Naive thymus-derived CD4-positive, alpha-beta T cell (primary cell): ENCODE results near the gene ATG9B. TPM values are rescaled to one million over a fixed set of nuclear protein-coding genes. Genes with fewer than 3 reads are reported as not detected.
"Not testable (repeated sequence)": the region's sequence is repeated elsewhere in the genome, so short reads cannot be mapped to it uniquely, and the experiment has no call there.

ENCODE experiments used
- ATAC-seq: fragments of 150-1000 bp; cut with Tn5 transposase; 2 replicates; pipeline ENCODE4 v1.10.0; 2021; ENCODE audit warnings: mild to moderate bottlenecking, moderate library complexity
- CTCF ChIA-PET: fragments of 350-600 bp; sonication (Branson Sonifier 250); formaldehyde crosslinking; loops from one replicate; lab custom pipeline; 2021; ENCODE audit warnings: antibody characterized with exemption; lab: Charles Lee
- POLR2A ChIA-PET: fragments of 350-600 bp; sonication (Branson Sonifier 250); formaldehyde crosslinking; loops from one replicate; lab custom pipeline; 2021; ENCODE audit warnings: antibody characterized with exemption, inconsistent platforms; lab: Charles Lee
- DNase-seq, 9 donors: peaks; one replicate each; pipeline versions ENCODE4 v3.0.0 to v3.0.0-alpha.2; 2020 to 2022; ENCODE audit warnings: mixed read lengths in 1 of 9
- H3K27ac ChIP-seq: one replicate; pipeline ENCODE4 v1.7.0; 2013; ENCODE audit warnings: mild to moderate bottlenecking, low read depth, low read length, moderate library complexity
- H3K27me3 ChIP-seq, 2 donors: one replicate each; pipeline ENCODE4 v1.7.0; 2013; ENCODE audit warnings: low read length in 2 of 2, mild to moderate bottlenecking in 2 of 2, moderate library complexity in 2 of 2; ENCODE audit not compliant: control insufficient read depth in 2 of 2, insufficient read depth in 2 of 2
- H3K36me3 ChIP-seq, 3 experiments: 1 replicate in 2 of 3; 2 replicates in 1 of 3; pipeline ENCODE4 v1.7.0; 2013; ENCODE audit warnings: low read length in 3 of 3, mild to moderate bottlenecking in 3 of 3, moderate library complexity in 1 of 3; ENCODE audit not compliant: insufficient read depth in 3 of 3, control insufficient read depth in 2 of 3
- H3K4me1 ChIP-seq, 2 donors: one replicate each; pipeline ENCODE4 v1.7.0; 2013; ENCODE audit warnings: low read length in 2 of 2, mild to moderate bottlenecking in 2 of 2, moderate library complexity in 1 of 2; ENCODE audit not compliant: control insufficient read depth in 2 of 2, insufficient read depth in 2 of 2
- H3K4me3 ChIP-seq: 2 replicates; pipeline ENCODE4 v1.7.0; 2013; ENCODE audit warnings: mild to moderate bottlenecking, low read length
- H3K9me3 ChIP-seq, 3 experiments: 1 replicate in 2 of 3; 2 replicates in 1 of 3; pipeline ENCODE4 v1.7.0; 2013; ENCODE audit warnings: low read length in 3 of 3; ENCODE audit not compliant: control insufficient read depth in 2 of 3
- H3K27ac Mint-ChIP-seq, 9 donors: one replicate each; pipeline ENCODE4 v1.8.0; 2020 to 2022; ENCODE audit warnings: mixed read lengths in 9 of 9, mild to moderate bottlenecking in 8 of 9, moderate library complexity in 5 of 9, inconsistent platforms in 2 of 9
- H3K27me3 Mint-ChIP-seq, 5 donors: one replicate each; pipeline ENCODE4 v1.8.0; 2021 to 2022; ENCODE audit warnings: mixed read lengths in 5 of 5, mild to moderate bottlenecking in 1 of 5
- H3K36me3 Mint-ChIP-seq, 5 donors: one replicate each; pipeline ENCODE4 v1.8.0; 2020 to 2022; ENCODE audit warnings: mixed read lengths in 5 of 5, mild to moderate bottlenecking in 3 of 5, inconsistent platforms in 1 of 5
- H3K4me1 Mint-ChIP-seq, 7 donors: one replicate each; pipeline ENCODE4 v1.8.0; 2020 to 2022; ENCODE audit warnings: mixed read lengths in 7 of 7, mild to moderate bottlenecking in 3 of 7, inconsistent platforms in 1 of 7
- H3K4me3 Mint-ChIP-seq, 10 donors: one replicate each; pipeline ENCODE4 v1.8.0; 2020 to 2022; ENCODE audit warnings: mild to moderate bottlenecking in 10 of 10, mixed read lengths in 10 of 10, moderate library complexity in 6 of 10, inconsistent platforms in 2 of 10
- H3K9me3 Mint-ChIP-seq, 11 donors: one replicate each; pipeline ENCODE4 v1.8.0; 2020 to 2022; ENCODE audit warnings: mixed read lengths in 11 of 11, mild to moderate bottlenecking in 4 of 11, inconsistent platforms in 1 of 11, moderate library complexity in 1 of 11
- intact Hi-C, 2 donors: fragments of 100-400 bp; cut with micrococcal nuclease; formaldehyde crosslinking; loops; one replicate each; pipeline ENCODE4 v1.15.1; 2023
- polyA plus RNA-seq, 2 donors: library from polyadenylated mRNA; unstranded; fragments of 300-500 nt; fragmentation: Illumina TruSeq; gene quantifications; one replicate each; pipeline ENCODE4 v1.2.3, GENCODE V29; 2021
- total RNA-seq, 6 experiments: library from RNA in 5 of 6; stranded (reverse) in 5 of 6; gene quantifications; 1 replicate in 5 of 6; 2 replicates in 1 of 6; pipeline ENCODE4 v1.2.3 and lab custom pipeline; 2021 to 2026

ATG9B gene
- total and polyA plus RNA-seq, 7 experiments from 2014 or later = 11.3 to 49.4 (median 27.0) TPM

- ATAC-seq (peak; percentile 94), DNase-seq (peak; percentile 89 to 100 (median 99))
- Mint-ChIP-seq H3K4me3 (peak within 1 kb of the TSS; percentile 83 to 98 (median 92)), H3K9me3 (no peaks in the 10 kb centered on the region), H3K4me1 (peaks cover 20 to 40% (median 29%) of the 10 kb centered on the region in 7 donors), H3K36me3 (peaks cover 0 to 11% (median 0%) of the 10 kb centered on the region in 5 donors), H3K27me3 (peaks cover 0 to 6% (median 0%) of the 10 kb centered on the region in 5 donors), H3K27ac (peak within 1 kb of the TSS; percentile 95 to 100 (median 99))
- CTCF ChIA-PET = interaction anchor here (0.6 to 2.1 kb wide), 10 partner anchors 10 to 79 kb away, joined by 3 to 12 read pairs (median 3); no protein-coding TSS in a partner anchor
- H3K4me3 ChIP-seq = peak within 1 kb of the TSS; percentile 78
- peak within 1 kb of the TSS; percentile 94 for H3K27ac ChIP-seq
- H3K36me3 ChIP-seq = peaks cover 0 to 20% (median 0%) of the 10 kb centered on the region in 3 experiments
- H3K27me3 ChIP-seq = no peaks in the 10 kb centered on the region
- intact Hi-C loops = loop anchor here (1.0 to 10.0 kb wide), 14 partner anchors 10 to 1902 kb away; partner anchors contain the start of genes ABCF2 (in 2 of the 2), FASTK (in 2 of the 2), NUB1 (in 2 of the 2) and ACTR3C (in 1 of the 2)
- H3K9me3 ChIP-seq = no peaks in the 10 kb centered on the region
- H3K4me1 ChIP-seq = peaks cover 6% of the 10 kb centered on the region in 2 donors
- POLR2A ChIA-PET = interaction anchor here (0.6 to 1.8 kb wide), 18 partner anchors 9 to 80 kb away, joined by 3 to 28 read pairs (median 6); partner anchors contain the start of genes CDK5, FASTK, SLC4A2 and TMUB1
These were observed 4.0 kb upstream of the ATG9B start, which contains the start of gene ABCB8 for GRCh38 chr7:151028131-151028947. Gene ABCB8 (plus strand): TSS chr7:151028450. CDS start chr7:151028516, 66 bp downstream.

- Mint-ChIP-seq H3K36me3 (peaks cover 0 to 11% (median 0%) of the 10 kb centered on the region in 5 donors), H3K27ac (peak overlapping the region; percentile 95 to 100 (median 99)), H3K4me3 (peak overlapping the region; percentile 83 to 98 (median 92)), H3K27me3 (peaks cover 0 to 10% (median 0%) of the 10 kb centered on the region in 5 donors), H3K4me1 (peaks cover 20 to 40% (median 29%) of the 10 kb centered on the region in 7 donors)
- H3K27me3 ChIP-seq, H3K4me1 ChIP-seq, DNase-seq, H3K9me3 ChIP-seq, H3K9me3 Mint-ChIP-seq: not testable (repeated sequence)
- POLR2A ChIA-PET = interaction anchor here (0.9 to 1.8 kb wide), 16 partner anchors 9 to 80 kb away, joined by 3 to 28 read pairs (median 7); partner anchors contain the start of genes CDK5, FASTK, SLC4A2 and TMUB1
- H3K36me3 ChIP-seq = peaks cover 0 to 14% (median 0%) of the 10 kb centered on the region in 3 experiments
- H3K27ac ChIP-seq = peak overlapping the region; percentile 94
- CTCF ChIA-PET = interaction anchor here (0.6 to 2.1 kb wide), 5 partner anchors 9 to 65 kb away, joined by 3 to 12 read pairs (median 6); no protein-coding TSS in a partner anchor
- peak; percentile 40 for ATAC-seq
- intact Hi-C loops = loop anchor here (1.0 to 10.0 kb wide), 14 partner anchors 9 to 1901 kb away; partner anchors contain the start of genes ABCF2 (in 2 of the 2), FASTK (in 2 of the 2), NUB1 (in 2 of the 2) and ACTR3C (in 1 of the 2)
- H3K4me3 ChIP-seq = peak overlapping the region; percentile 78
These were observed 3.4 kb upstream of the ATG9B start for GRCh38 chr7:151027728-151028130.

GRCh38 chr7:151026771-151027727 lies 2.8 kb upstream of the ATG9B start:
- ChIA-PET POLR2A (interaction anchor here (0.9 to 1.8 kb wide), 12 partner anchors 9 to 81 kb away, joined by 3 to 28 read pairs (median 8); partner anchors contain the start of genes CDK5, FASTK and SLC4A2), CTCF (interaction anchor here (1.5 to 2.1 kb wide), 3 partner anchors 15 to 64 kb away, joined by 4 to 8 read pairs (median 6); no protein-coding TSS in a partner anchor)
- Mint-ChIP-seq H3K4me1 (peaks cover 20 to 40% (median 29%) of the 10 kb centered on the region in 7 donors), H3K27ac (peak overlapping the region; percentile 95 to 100 (median 99)), H3K4me3 (peak overlapping the region; percentile 83 to 98 (median 92)), H3K27me3 (peaks cover 0 to 10% (median 0%) of the 10 kb centered on the region in 5 donors)
- H3K27ac ChIP-seq = peak overlapping the region; percentile 94
- H3K36me3 Mint-ChIP-seq, H3K4me1 ChIP-seq, H3K9me3 ChIP-seq, DNase-seq, ATAC-seq, H3K27me3 ChIP-seq, H3K9me3 Mint-ChIP-seq: not testable (repeated sequence)
- intact Hi-C loops = loop anchor here (5.0 to 10.0 kb wide), 2 partner anchors 318 to 705 kb away; partner anchors contain the start of genes ACTR3C (in 1 of the 2), LRRC61 (in 1 of the 2) and NUB1 (in 1 of the 2)
- peaks cover 0 to 12% (median 0%) of the 10 kb centered on the region in 3 experiments for H3K36me3 ChIP-seq
- H3K4me3 ChIP-seq = peak overlapping the region; percentile 78

DNA sequence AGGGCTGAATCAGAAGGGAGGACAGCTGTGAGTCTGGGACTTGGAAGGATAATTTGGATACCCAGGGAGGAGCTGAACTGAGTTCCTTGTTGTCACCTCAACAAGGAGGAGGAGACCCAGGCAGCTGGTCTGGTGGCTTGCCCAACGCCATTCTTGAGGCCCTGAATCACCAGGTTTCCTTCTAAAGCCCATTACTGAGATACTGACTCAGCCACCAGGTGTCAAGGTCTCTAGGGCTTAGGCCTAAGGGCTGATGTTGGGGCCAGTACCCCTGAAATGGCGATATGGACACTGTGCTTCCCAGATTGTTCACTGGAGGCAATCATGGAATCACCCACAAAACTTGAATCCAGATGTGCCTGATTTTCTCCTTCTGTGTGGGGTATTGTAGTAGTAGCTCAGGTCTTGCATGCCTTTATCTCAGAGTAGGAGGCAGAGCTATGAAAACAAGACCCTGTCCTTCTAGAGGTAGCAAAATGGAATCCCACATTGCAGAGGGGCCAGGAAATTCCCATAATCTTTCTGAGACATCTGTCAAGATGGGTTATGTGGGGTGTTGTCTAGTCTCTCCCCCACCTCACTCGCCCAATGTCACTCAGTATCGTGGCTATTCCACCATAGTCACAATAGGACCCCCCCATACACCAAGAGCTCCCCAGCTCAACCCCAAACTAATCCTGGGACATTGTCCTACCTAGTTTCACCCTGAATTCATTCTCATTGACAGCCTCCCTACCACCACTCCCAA lies 1.8 kb upstream of the ATG9B start:
- intact Hi-C loops = loop anchor here (5.0 to 10.0 kb wide), 2 partner anchors 319 to 704 kb away; partner anchors contain the start of genes ACTR3C (in 1 of the 2), LRRC61 (in 1 of the 2) and NUB1 (in 1 of the 2)
- H3K27ac ChIP-seq = no peak overlapping the region
- H3K27me3 ChIP-seq = no peaks in the 10 kb centered on the region
- no peaks in the 10 kb centered on the region for H3K9me3 ChIP-seq
- ATAC-seq = no peak
- Mint-ChIP-seq H3K4me3 (peak overlapping the region in 4 of 10 donors; percentile 1 to 34 (median 25)), H3K4me1 (peaks cover 20 to 35% (median 25%) of the 10 kb centered on the region in 7 donors), H3K36me3 (peaks cover 0 to 2% (median 0%) of the 10 kb centered on the region in 5 donors), H3K27ac (peak overlapping the region in 6 of 9 donors; percentile 59 to 100 (median 98)), H3K9me3 (peaks cover 0 to 2% (median 0%) of the 10 kb centered on the region in 11 donors), H3K27me3 (peaks cover 0 to 15% (median 0%) of the 10 kb centered on the region in 5 donors)
- peaks cover 6% of the 10 kb centered on the region in 2 donors for H3K4me1 ChIP-seq
- ChIA-PET POLR2A (interaction anchor here (0.9 to 1.3 kb wide), 3 partner anchors 11 to 61 kb away, joined by 3 to 4 read pairs (median 3); no protein-coding TSS in a partner anchor), CTCF (interaction anchor here (0.8 to 1.0 kb wide), 2 partner anchors 9 to 86 kb away, joined by 3 read pairs; no protein-coding TSS in a partner anchor)
- H3K4me3 ChIP-seq = no peak overlapping the region
- DNase-seq = no peak
- peaks cover 0 to 2% (median 0%) of the 10 kb centered on the region in 3 experiments for H3K36me3 ChIP-seq

DNA sequence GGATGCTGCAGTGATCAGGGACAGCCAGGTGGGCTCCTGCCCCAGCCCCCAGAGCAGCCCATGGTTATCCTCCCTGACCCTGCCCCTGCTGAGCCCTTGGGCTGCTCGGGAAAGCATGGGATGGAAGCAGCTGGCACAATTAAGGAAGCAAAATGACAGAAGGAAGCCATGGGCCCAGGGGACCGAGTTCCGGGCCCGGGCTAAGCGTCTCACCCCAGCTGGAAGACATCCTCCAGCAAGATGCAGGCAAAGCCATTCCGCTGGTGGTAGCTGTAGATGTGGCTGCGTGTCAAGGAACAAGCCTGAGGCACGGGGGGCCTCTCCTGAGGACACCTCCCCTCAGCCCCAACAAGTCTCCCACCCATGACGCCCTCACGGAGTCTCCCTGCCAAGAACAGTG lies 1.1 kb downstream of the ATG9B start:
- no peaks in the 10 kb centered on the region for H3K27me3 ChIP-seq
- intact Hi-C loops = loop anchor here in 1 of 2 donors (10.0 kb wide), 1 partner anchor 322 kb away; the partner anchor contains the start of gene NUB1

More for the DNA sequence above, 1.1 kb downstream of the ATG9B start:
- peaks cover 0 to 2% (median 0%) of the 10 kb centered on the region in 11 donors for H3K9me3 Mint-ChIP-seq
- peaks cover 16 to 30% (median 20%) of the 10 kb centered on the region in 7 donors for H3K4me1 Mint-ChIP-seq
- ChIA-PET POLR2A (interaction anchor here (0.6 kb wide), 1 partner anchor 546 kb away, joined by 3 read pairs; no protein-coding TSS in a partner anchor), CTCF (interaction anchor here (1.5 kb wide), 1 partner anchor 61 kb away, joined by 6 read pairs; no protein-coding TSS in a partner anchor)
- H3K9me3 ChIP-seq = no peaks in the 10 kb centered on the region
- H3K27ac ChIP-seq = no peak overlapping the region
- peak overlapping the region in 1 of 9 donors; percentile 12 for H3K27ac Mint-ChIP-seq
- peaks cover 0 to 37% (median 0%) of the 10 kb centered on the region in 5 donors for H3K27me3 Mint-ChIP-seq
- H3K4me3 Mint-ChIP-seq = no peak overlapping the region
- no peak overlapping the region for H3K4me3 ChIP-seq
- DNase-seq (no peak), ATAC-seq (no peak)
- no peaks in the 10 kb centered on the region for H3K36me3 ChIP-seq
- H3K4me1 ChIP-seq = peaks cover 9 to 10% of the 10 kb centered on the region in 2 donors
- H3K36me3 Mint-ChIP-seq = no peaks in the 10 kb centered on the region
